ENCODE results near the gene ZNF787. TPM values are rescaled to one million over a fixed set of nuclear protein-coding genes. Genes with fewer than 3 reads are reported as not detected.

Gene ZNF787
- polyA plus RNA-seq, 1 of the 3 experiments (the other 2 are of a cell fraction): 16.0 TPM

- Histone ChIP-seq H3K27me3 (ENCODE audit: insufficient read depth) (no peaks in the 10 kb centered on the region), H2AFZ (ENCODE audit: low read depth) (no peak overlapping the region), H3K79me2 (ENCODE audit: insufficient read depth) (peaks cover 15% of the 10 kb centered on the region; the same call in 1 of the 2 replicates), H3K36me3 (replicated peaks in 1 of 2; ENCODE audit: control insufficient read depth in 1 of 2, insufficient read depth in 2 of 2, low read length in 1 of 2) (peaks cover 0 to 33% of the 10 kb centered on the region in 2 experiments), H3F3A (replicated peaks; ENCODE audit: insufficient read depth) (no peaks in the 10 kb centered on the region), H3K9me2 (no peaks in the 10 kb centered on the region), H3K4me3 (ENCODE audit: low read depth in 2 of 2, low read length in 1 of 2) (no peak overlapping the region), H3K27ac (ENCODE audit: low read depth in 2 of 2, low read length in 1 of 2) (no peak overlapping the region), H3K9ac (no peak overlapping the region), H3K9me3 (no peaks in the 10 kb centered on the region), H3K4me1 (ENCODE audit: control insufficient read depth in 1 of 2, insufficient read depth in 2 of 2, low read depth in 1 of 2, low read length in 1 of 2) (no peaks in the 10 kb centered on the region; a peak in 1 of 4 replicates), H3K4me2 (no peak overlapping the region), H4K20me1 (ENCODE audit: insufficient read depth) (peaks cover 15% of the 10 kb centered on the region; the same call in 1 of the 2 replicates)
- CTCF ChIA-PET: interaction anchor here (1.5 to 2.9 kb wide), 2 partner anchors 9 to 15 kb away, joined by 7 to 11 read pairs; no protein-coding TSS in a partner anchor
- WGBS (ENCODE audit: low lambda C conversion rate): 88% methylated on average over 4 of the region's 11 CpGs
- DNase-seq: no peak
- POLR2A ChIA-PET: no interaction called here
- TF ChIP-seq ZBTB33 (IDR thresholded peaks at IDR 0.05; ENCODE audit: borderline replicate concordance, low read depth) (no peak), PBX3 (IDR thresholded peaks at IDR 0.05) (no peak), IRF3 (IDR thresholded peaks at IDR 0.05; ENCODE audit: low read depth, low read length) (no peak), USF2 (IDR thresholded peaks at IDR 0.05; ENCODE audit: borderline replicate concordance, low read depth, low read length) (no peak), RFX5 (IDR thresholded peaks at IDR 0.05; ENCODE audit: low read length) (no peak), EP300 (IDR thresholded peaks at IDR 0.05; ENCODE audit: borderline replicate concordance in 1 of 2, low read depth in 1 of 2, low read length in 1 of 2) (no peak), USF1 (IDR thresholded peaks at IDR 0.05; ENCODE audit: borderline replicate concordance, low read depth) (no peak), NRF1 (IDR thresholded peaks at IDR 0.05; ENCODE audit: low read depth, low read length) (no peak), RXRA (IDR thresholded peaks at IDR 0.05; ENCODE audit: borderline replicate concordance, low read depth) (no peak), GABPA (IDR thresholded peaks at IDR 0.05; ENCODE audit: low read depth) (no peak), REST (IDR thresholded peaks at IDR 0.05; ENCODE audit: low read depth, low read length) (no peak), YY1 (IDR thresholded peaks at IDR 0.05; ENCODE audit: low read depth) (no peak), MXI1 (IDR thresholded peaks at IDR 0.05; ENCODE audit: low read depth, low read length) (no peak), FOXM1 (IDR thresholded peaks at IDR 0.05; ENCODE audit: low read depth) (no peak), EZH2phosphoT487 (IDR thresholded peaks at IDR 0.05; ENCODE audit: borderline replicate concordance, low read depth) (no peak), TAF1 (IDR thresholded peaks at IDR 0.05; ENCODE audit: borderline replicate concordance, low read depth, low read length) (no peak), TCF12 (IDR thresholded peaks at IDR 0.05) (no peak), MEF2A (IDR thresholded peaks at IDR 0.05; ENCODE audit: borderline replicate concordance, low read depth) (no peak), POLR2AphosphoS5 (IDR thresholded peaks at IDR 0.05; ENCODE audit: low read depth, low read length) (no peak), CTCF (IDR thresholded peaks at IDR 0.05) (no peak)
Observed at GRCh38 chr19:56156768-56157167, 35.7 kb upstream of the ZNF787 start.

Data from SK-N-SH (cell line).